Uterus (tissue), 2 donors: ENCODE results near the gene F10.

ENCODE experiments used
- POLR2A ChIP-seq, 2 donors: fragments of 450-650 bp; IDR thresholded peaks; one replicate each; pipeline ENCODE4 v1.6.1; 2016; ENCODE audit warnings: antibody characterized with exemption in 2 of 2, mild to moderate bottlenecking in 1 of 2, moderate library complexity in 1 of 2
- TF ChIP-seq, protein P1 (sequence below), 4 experiments: fragments of 200-600 bp in 2 of 4; fragments of 450-650 bp in 2 of 4; sonication (generic) in 2 of 4; IDR thresholded peaks; one replicate each; pipeline ENCODE4 v1.5.1; 2016 to 2019; ENCODE audit warnings: antibody characterized with exemption in 4 of 4, mild to moderate bottlenecking in 2 of 4, moderate library complexity in 1 of 4

DNA sequence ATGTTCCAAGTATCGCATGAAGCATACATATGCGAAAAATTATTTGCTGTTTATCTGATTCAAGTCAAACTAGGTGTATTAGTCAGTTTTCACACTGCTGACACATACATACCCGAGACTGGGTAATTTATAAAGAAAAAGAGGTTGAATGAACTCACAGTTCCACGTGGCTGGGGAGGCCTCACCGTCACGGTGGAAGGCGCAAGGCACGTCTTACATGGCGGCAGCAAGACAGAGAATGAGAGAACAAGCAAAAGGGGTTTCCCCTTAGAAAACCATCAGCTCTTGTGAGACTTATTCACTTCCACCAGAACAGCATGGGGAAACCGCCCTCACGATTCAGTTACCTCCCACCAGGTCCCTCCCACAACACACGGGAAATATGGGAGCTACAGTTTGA lies 22.9 kb downstream of the F10 start:
- TF ChIP-seq, protein P1, sequence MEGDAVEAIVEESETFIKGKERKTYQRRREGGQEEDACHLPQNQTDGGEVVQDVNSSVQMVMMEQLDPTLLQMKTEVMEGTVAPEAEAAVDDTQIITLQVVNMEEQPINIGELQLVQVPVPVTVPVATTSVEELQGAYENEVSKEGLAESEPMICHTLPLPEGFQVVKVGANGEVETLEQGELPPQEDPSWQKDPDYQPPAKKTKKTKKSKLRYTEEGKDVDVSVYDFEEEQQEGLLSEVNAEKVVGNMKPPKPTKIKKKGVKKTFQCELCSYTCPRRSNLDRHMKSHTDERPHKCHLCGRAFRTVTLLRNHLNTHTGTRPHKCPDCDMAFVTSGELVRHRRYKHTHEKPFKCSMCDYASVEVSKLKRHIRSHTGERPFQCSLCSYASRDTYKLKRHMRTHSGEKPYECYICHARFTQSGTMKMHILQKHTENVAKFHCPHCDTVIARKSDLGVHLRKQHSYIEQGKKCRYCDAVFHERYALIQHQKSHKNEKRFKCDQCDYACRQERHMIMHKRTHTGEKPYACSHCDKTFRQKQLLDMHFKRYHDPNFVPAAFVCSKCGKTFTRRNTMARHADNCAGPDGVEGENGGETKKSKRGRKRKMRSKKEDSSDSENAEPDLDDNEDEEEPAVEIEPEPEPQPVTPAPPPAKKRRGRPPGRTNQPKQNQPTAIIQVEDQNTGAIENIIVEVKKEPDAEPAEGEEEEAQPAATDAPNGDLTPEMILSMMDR (IDR thresholded peaks at IDR 0.05) = no peak
- no peak for TF ChIP-seq POLR2A (IDR thresholded peaks at IDR 0.05)
